HG03571 (cell line): Measurements from ENCODE around the gene TMPRSS12.
"Not testable (repeated sequence)": the region's sequence is repeated elsewhere in the genome, so short reads cannot be mapped to it uniquely, and the experiment has no call there.

ENCODE experiments used
- ATAC-seq: cut with Tn5 transposase; IDR thresholded peaks from one replicate; pipeline ENCODE4 v1.9.1; 2021; ENCODE audit not compliant: unreplicated experiment

Gene TMPRSS12, protein sequence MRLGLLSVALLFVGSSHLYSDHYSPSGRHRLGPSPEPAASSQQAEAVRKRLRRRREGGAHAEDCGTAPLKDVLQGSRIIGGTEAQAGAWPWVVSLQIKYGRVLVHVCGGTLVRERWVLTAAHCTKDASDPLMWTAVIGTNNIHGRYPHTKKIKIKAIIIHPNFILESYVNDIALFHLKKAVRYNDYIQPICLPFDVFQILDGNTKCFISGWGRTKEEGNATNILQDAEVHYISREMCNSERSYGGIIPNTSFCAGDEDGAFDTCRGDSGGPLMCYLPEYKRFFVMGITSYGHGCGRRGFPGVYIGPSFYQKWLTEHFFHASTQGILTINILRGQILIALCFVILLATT

GRCh38 chr12:50842637-50843493 is at the start of gene TMPRSS12:
Gene TMPRSS12 (plus strand): TSS chr12:50842926. CDS start chr12:50842965, 39 bp downstream.
- ATAC-seq = no peak

DNA sequence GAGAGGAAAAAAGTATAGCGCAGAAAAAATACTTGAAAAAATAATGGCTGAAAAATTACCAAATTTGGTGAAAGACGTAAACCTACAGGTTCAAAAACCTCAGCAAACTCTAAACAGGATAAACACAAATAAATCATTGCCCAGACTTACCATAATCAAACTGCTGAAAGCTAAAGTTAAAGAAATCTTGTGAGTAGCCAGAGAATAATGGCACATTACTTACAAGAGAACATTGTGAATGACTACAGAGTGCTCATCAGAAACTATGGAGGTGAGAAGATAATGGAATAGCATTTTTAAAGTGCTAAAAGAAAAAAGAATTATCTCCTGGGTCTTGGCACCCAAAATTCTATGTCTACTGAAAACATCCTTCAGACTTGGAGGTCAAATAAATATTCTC is 42.8 kb upstream of the TMPRSS12 start:
- ATAC-seq = no peak

DNA sequence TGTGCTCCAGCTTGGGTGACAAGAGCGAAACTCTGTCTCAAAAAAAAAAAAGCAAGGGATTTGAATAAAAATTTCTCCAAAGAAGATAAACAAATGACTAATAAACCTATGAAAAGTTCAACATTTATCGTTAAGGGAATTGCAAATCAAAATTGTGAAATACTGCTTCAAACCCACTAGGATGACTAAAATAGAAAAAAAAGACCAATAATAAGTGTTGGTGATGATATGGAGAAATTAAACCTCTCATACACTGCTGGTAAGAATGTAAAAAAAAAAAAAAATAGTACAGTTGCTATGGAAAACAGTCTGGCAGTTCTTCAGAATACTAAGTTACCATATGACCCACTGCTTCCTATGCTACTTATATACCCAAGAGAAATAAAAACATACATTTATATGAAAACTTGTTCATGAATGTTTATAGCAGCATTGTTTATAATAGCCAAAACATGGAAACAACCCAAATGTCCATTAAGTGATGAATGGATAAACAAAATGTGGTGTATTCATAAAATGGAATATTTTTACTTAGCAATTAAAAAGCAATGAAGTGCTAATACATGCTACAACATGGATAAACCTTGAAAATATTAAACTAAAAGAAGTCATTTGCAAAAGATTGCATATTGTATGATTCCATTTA is 39.4 kb upstream of the TMPRSS12 start:
- no peak for ATAC-seq

GRCh38 chr12:50806176-50806575 is 36.5 kb upstream of the TMPRSS12 start:
- no peak for ATAC-seq

DNA sequence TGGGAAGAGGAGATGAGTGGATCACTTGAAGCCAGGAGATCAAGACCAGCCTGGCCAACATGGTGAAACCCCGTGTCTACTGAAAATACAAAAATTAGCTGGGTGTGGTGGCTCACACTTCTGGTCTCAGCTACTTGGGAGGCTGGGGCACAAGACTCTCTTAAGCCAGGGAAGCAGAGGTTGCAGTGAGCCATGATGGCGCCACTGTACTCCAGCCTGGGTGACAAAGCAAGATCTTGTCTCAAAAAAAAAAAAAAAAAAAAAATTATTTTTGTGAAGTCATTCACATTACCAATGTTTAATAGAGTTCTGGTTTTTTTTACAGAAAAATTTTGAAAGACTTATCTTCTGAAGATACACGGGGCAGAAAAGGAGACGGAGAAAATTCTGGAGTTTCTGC is 33.6 kb upstream of the TMPRSS12 start:
- ATAC-seq = not testable (repeated sequence)

DNA sequence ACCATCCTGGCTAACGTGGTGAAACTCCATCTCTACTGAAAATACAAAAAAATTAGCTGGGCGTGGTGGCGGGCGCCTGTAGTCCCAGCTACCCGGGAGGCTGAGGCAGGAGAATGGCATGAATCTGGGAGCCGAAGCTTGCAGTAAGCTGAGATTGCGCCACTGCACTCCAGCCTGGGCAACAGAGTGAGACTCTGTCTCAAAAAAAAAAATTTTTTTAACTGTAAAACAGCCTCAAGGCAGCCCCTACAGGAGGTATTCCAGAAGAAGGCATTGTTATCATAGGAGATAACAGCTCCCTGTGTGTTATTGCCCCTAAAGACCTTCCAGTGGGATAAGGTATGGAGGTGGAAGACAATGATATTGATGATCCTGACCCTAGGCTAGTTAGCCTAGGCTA is 27.8 kb upstream of the TMPRSS12 start:
- ATAC-seq = not testable (repeated sequence)

- ATAC-seq = no peak
These were observed 22.5 kb upstream of the TMPRSS12 start for GRCh38 chr12:50820177-50820576.

DNA sequence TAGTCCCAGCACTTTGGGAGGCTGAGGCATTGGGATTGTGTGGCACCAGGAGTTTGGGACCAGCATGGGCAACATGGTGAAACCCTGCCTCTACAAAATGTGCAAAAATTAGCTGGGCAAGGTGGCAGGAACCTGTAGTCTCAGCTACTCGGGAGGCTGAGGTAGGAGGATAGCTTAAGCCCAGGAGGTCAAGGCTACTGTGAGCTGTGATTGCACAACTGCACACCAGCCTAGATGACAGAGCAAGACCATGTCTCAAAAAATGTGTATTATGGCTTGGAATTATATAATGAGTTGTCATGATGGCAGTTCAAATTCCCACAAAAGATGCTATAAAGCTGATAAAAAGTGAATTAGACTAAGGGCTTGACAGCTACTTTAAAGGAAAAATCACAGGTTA is 20.6 kb upstream of the TMPRSS12 start:
- no peak for ATAC-seq

- not testable (repeated sequence) for ATAC-seq
These were observed 19.0 kb upstream of the TMPRSS12 start for GRCh38 chr12:50823724-50824123.

GRCh38 chr12:50824914-50825313 is 17.8 kb upstream of the TMPRSS12 start:
- no peak for ATAC-seq

DNA sequence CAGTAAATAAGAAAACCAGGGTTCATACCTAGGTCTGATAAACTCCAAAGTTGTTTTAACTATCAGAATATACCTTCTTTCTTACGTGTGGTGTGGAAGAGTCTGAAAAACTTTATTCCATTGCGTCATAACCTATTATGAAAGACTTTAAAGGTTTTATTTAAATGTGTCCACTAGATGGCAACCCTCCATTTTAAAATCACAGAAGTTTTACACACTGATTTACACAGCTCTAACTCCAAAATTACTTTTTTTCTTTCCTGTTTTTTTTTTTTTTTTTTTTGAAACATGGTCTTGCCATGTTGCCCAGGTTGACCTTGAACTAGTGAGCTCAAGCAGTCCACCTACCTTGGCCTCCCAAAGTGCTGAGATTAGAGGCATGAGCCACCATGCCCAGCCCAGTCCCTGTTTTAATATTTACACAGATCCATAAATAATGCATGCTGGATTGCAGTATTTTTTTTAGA is 17.3 kb upstream of the TMPRSS12 start:
- ATAC-seq = no peak

DNA sequence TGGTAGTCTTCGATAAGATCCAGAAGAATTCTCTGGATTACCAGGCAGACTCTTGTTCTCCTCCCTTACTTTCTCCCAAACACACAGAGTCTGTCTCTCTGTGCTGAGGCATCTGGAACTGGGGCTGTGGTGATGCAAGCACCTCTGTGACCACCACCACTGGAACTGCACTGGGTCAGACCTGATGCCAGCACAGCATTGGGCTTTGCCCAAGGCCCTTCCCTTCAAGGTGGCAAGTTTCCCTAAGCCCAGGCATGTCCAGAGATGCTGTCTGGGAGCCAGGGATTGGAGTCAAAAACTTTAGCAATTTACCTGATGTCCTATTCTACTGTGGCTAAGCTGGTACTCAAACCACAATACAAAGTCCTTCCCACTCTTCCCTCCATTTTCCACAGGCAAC is 14.6 kb upstream of the TMPRSS12 start:
- no peak for ATAC-seq

- no peak for ATAC-seq
These were observed 13.8 kb upstream of the TMPRSS12 start for GRCh38 chr12:50828886-50829285.

DNA sequence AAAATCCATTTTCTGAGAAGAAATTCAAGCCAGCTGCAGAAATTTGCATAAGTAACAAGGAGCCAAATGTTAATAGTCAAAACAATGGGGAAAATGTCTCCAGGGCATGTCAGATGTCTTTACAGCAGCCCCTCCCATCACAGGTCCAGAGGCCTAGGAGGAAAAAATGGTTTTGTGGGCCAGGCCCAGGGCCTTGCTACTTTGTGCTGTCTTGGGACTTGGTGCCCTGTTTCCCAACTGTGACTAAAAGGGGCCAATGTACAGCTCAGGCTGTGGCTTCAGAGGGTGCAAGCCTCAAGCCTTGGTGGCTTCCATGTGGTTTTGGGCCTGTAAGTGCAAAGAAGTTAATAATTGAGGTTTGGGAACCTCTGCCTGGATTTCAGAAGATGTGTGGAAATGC is 8.9 kb upstream of the TMPRSS12 start:
- ATAC-seq = not testable (repeated sequence)

DNA sequence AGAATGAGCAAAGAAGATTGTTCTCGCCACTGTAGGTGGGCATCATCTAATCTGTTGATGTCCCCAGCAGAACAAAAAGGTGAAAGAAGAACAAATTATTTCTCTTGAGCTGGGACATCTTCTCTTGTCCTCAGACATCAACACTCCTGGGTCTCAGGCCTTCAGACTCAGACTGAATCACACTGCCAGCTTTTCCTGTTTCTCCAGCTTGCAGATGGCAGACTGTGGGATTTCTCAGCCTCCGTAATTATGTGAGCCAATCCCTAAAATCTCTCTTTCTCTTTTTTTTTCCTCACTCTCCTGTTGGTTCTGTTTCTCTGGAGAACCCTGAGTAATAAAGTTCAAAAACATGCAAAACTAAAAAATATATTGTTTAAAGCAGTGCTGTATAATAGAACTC is 3.7 kb upstream of the TMPRSS12 start:
- ATAC-seq = no peak

DNA sequence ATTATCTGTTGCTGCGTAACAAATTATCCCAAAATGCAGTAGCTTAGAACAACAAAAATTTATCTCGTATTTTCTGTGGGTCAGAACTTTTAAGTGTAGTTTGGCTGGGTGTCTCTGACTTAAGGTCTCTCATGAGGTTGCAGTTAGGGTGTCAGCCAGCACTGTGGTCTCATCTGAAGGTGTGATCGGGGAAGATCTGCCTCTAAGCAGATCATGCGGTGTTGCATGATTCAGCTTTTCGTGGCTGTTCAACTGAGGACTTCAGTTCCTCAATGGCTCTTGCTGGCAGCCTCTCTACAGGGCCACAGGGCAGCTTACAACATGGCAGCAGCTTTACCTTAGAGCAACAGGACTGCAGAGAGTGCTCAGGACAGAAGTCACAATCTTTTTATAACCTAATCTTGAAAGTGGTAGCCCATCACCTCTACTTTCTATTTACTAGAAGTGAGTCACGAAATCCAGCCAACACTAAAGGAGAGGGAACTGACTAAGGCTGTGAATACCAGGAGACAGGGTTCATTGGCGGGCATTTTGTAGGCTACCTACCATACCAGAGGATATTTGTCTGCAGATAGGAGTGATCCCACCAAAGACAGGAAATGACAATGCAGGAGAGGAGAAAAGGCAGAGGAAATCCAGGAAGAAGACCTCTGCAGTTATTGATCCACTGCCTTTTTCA is 1.8 kb upstream of the TMPRSS12 start:
- no peak for ATAC-seq

DNA sequence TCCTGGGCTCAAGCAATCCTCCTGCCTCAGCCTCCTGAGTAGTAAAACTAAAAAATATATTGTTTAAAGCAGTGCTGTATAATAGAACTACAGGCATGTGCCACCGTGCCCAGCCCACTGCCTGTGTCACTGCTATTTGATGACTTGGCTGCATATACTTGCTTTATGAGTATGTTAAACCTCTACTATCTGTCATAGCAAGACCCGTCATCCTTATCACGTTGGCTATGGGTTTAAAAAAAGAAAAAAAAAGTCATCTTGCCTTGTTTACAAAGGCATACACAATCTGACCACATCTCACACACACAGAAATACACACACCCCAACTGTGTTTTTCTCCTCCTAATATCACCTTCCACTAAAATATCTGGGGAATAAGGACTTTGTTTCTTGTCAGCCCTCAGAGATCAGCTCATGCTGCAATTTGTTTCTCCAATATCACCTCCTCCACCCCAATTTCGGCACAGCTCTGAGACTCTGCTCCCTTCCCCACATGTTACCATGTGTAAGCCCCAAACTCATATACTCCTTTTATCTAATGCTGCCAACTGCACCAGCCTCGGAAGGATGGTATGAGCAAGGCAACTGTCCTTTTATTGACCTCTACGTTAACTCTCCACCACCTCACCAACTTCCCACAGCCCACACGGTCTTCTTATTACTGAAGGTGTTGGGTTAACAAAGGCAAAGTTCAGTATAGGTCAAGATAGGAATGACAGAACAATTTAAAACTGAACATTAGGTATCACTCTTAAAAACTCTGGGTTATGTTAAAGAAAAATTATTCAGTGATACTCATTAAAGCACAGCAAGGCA is 802 bp upstream of the TMPRSS12 start:
- no peak for ATAC-seq

DNA sequence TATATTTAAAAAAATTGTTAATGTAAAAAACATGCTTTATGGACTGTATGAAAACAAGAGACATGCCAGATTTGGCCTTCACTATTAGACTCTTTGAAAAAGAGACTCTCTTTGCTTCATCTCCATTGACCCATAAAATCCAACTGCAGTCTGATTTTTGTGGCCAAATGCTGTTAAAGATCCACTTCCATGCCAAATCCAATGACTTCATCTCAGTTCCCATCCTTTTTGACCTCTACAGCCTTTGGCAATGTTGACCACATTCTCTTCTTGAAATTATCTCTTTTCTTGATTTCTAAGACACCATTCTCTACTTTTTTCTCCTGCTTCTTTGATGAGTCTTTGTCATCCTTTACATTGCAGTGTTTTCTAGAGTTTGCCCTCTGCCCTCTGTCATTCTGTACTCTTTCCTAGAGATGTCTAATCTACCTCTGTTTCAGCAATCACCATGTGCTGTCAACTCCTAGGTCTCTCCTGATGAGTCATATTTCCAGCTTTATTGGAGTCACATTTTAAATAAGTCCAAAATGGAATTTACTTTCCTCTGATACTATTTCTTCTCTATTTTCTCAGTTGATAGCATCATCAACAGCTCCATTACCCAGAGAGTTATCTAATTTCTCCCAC is 2.4 kb downstream of the TMPRSS12 start:
- ATAC-seq = no peak

- no peak for ATAC-seq
These were observed 6.2 kb downstream of the TMPRSS12 start for GRCh38 chr12:50848963-50849362.

DNA sequence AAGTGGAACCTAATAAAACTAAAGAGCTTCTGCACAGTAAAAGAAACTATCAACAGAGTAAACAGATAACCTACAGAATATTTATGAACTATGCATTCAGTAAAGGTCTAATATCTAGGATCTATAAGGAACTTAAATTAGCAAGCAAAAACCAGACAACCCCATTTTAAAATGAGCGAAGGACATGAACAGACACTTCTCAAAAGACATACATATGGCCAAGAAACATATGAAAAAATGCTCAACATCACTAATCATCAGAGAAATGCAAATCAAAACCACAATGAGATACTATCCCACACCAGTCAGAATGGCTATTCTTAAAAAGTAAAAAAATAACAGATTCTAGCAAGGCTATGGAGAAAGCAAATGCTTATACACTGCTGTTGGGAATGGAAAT is 12.5 kb downstream of the TMPRSS12 start:
- ATAC-seq = not testable (repeated sequence)
